Neuron (in vitro differentiated cells): Measurements from ENCODE around the gene MUC6.

Experiments
- H2AFZ ChIP-seq: one replicate; pipeline ENCODE4 v1.6.1; 2013; ENCODE audit warnings: low read depth, mild to moderate bottlenecking, inconsistent platforms, low read length, moderate library complexity
- H3K27me3 ChIP-seq: one replicate; pipeline ENCODE4 v1.6.1; 2013; ENCODE audit warnings: low read length; ENCODE audit not compliant: insufficient read depth
- H3K36me3 ChIP-seq: one replicate; pipeline ENCODE4 v1.6.1; 2013; ENCODE audit warnings: low read length; ENCODE audit not compliant: insufficient read depth
- H3K4me1 ChIP-seq: one replicate; pipeline ENCODE4 v1.6.1; 2013; ENCODE audit warnings: low read length; ENCODE audit not compliant: insufficient read depth
- H3K4me3 ChIP-seq: 2 replicates; pipeline ENCODE4 v1.5.1; 2013; ENCODE audit warnings: mild to moderate bottlenecking, low read length, moderate library complexity
- H3K9me3 ChIP-seq: one replicate; pipeline ENCODE4 v1.6.1; 2013; ENCODE audit warnings: low read length

MUC6 gene

DNA sequence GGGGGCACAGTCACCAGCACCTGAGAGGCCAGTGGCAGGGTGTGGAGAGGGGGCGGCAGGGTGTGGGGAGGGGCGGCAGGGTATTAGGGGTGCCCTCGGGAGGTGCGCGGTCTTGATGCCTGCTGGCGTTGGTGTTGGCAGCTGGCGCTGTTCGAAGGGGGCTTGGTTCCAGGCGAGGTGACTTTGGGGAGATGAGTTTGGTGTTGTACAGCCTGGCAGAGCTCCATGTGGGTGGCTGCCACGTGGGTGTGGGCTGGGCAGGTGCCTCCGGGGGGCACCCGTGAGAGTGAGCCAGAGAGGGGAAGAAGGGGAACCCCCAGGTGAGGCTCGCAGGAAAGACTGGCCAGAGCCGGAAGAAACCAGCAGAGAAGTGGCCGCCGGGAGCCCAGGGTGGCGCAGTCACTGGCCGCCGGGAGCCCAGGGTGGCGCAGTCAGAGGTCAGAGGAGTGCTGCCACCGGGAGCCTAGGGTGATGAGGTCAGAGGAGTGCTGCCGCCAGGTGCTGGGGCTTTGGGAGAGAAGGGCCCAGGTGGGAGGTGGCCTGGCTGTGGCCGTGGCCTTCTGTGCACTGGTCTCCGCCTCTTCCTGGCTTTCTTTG is 44.7 kb downstream of the MUC6 start:
- Histone ChIP-seq H3K9me3 (no peaks in the 10 kb centered on the region), H3K4me1 (peaks cover 8% of the 10 kb centered on the region), H3K4me3 (no peak overlapping the region), H3K27me3 (no peaks in the 10 kb centered on the region), H2AFZ (no peak overlapping the region), H3K36me3 (peaks cover 69% of the 10 kb centered on the region)

DNA sequence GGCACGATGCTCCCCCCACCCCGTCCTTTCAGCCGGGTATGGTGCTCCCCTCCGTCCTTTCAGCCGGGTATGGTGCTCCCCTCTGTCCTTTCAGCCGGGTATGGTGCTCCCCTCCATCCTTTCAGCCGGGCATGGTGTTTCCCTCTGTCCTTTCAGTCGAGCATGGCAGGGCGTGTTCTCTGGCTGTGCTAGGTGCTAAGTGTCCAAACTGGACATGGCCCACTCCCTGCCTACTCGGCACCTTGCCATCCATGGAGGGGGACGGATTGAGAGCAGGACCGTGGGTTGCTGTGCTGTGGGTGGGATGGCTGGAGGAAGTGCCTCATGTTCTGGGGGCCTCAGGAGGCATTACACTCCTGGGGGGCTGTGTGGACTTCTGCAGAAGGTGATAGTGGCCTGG is 45.5 kb downstream of the MUC6 start:
- H3K4me1 ChIP-seq = peaks cover 5% of the 10 kb centered on the region
- H3K4me3 ChIP-seq = no peak overlapping the region
- H3K27me3 ChIP-seq = no peaks in the 10 kb centered on the region
- no peaks in the 10 kb centered on the region for H3K9me3 ChIP-seq
- peaks cover 73% of the 10 kb centered on the region for H3K36me3 ChIP-seq
- no peak overlapping the region for H2AFZ ChIP-seq

DNA sequence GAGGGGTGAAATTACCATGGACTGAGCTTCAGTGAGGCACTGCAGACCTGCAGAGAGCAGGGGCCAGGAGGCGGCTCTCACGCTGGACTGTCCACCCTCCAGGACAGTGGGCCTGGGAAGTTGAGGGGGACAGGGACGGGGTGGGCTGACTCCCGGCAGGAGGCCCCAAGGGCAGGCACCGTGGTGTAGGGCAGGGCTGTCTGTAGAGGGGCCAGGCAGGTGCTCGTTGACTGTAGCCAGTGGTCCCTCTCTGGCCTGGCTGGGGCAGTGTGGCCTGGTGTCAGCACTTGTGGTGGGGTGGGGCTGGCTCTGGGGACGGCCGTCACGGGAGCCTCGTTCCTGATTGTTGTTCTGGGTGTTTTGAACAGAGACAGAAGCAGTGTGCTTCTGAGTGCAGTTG is 46.4 kb downstream of the MUC6 start:
- Histone ChIP-seq H3K36me3 (peaks cover 82% of the 10 kb centered on the region), H3K4me1 (no peaks in the 10 kb centered on the region), H3K9me3 (no peaks in the 10 kb centered on the region), H2AFZ (no peak overlapping the region), H3K27me3 (no peaks in the 10 kb centered on the region), H3K4me3 (no peak overlapping the region)

DNA sequence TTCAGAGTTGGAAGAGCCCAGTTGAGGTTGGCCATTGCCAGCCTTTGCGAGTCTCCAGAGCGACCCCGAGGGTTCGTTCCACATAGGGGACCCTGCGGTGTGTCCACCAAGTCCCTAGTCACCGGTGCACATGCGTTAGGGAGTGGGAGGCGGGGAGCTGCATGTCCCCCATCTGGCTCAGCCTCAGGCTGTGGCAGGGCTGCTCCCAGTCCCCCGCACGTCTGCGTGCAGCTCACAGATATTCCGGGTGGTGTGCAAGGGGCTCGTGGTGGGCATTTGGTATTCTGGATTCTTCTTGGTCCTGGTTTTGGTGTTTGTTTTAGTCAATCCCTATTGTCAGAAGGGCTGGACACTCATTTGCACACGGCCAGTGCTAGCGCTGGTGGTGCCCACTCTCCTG is 48.8 kb downstream of the MUC6 start:
- no peak overlapping the region for H2AFZ ChIP-seq
- peaks cover 77% of the 10 kb centered on the region for H3K36me3 ChIP-seq
- no peaks in the 10 kb centered on the region for H3K27me3 ChIP-seq
- no peaks in the 10 kb centered on the region for H3K9me3 ChIP-seq
- H3K4me3 ChIP-seq = no peak overlapping the region
- H3K4me1 ChIP-seq = no peaks in the 10 kb centered on the region

GRCh38 chr11:986952-987305 is 49.6 kb downstream of the MUC6 start:
- H2AFZ ChIP-seq = no peak overlapping the region
- peaks cover 70% of the 10 kb centered on the region for H3K36me3 ChIP-seq
- H3K9me3 ChIP-seq = no peaks in the 10 kb centered on the region
- H3K4me3 ChIP-seq = no peak overlapping the region
- H3K27me3 ChIP-seq = no peaks in the 10 kb centered on the region
- no peaks in the 10 kb centered on the region for H3K4me1 ChIP-seq

GRCh38 chr11:986270-986951 is 50.1 kb downstream of the MUC6 start:
- no peak overlapping the region for H3K4me3 ChIP-seq
- H3K4me1 ChIP-seq = no peaks in the 10 kb centered on the region
- H3K27me3 ChIP-seq = no peaks in the 10 kb centered on the region
- H3K36me3 ChIP-seq = peaks cover 73% of the 10 kb centered on the region
- H2AFZ ChIP-seq = no peak overlapping the region
- no peaks in the 10 kb centered on the region for H3K9me3 ChIP-seq

GRCh38 chr11:985848-986247 is 50.7 kb downstream of the MUC6 start:
- peaks cover 73% of the 10 kb centered on the region for H3K36me3 ChIP-seq
- no peaks in the 10 kb centered on the region for H3K4me1 ChIP-seq
- no peak overlapping the region for H3K4me3 ChIP-seq
- no peaks in the 10 kb centered on the region for H3K27me3 ChIP-seq
- H2AFZ ChIP-seq = no peak overlapping the region
- H3K9me3 ChIP-seq = no peaks in the 10 kb centered on the region

- Histone ChIP-seq H3K36me3 (peaks cover 72% of the 10 kb centered on the region), H3K4me3 (no peak overlapping the region), H3K4me1 (no peaks in the 10 kb centered on the region)
Measured at GRCh38 chr11:985406-985805, 51.1 kb downstream of the MUC6 start.

DNA sequence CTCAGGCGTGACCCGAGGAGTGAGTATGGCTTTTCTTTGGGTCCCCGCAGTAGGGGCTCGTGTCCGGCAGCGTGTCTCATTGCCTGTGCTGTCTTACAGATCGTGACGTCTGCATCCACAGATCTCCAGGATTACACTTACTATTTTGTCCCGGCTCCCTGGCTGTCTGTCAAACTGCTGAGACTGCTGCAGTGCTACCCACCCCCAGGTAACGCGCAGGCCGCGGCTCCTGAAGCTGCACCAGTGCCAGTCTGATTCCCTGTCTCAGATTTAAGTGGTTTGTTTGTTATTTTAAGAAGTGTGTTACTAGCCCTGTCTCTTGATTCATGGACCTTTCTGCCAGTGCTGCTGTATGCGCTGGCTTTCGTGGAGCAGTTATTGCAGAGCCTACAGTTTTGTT is 52.0 kb downstream of the MUC6 start:
- no peaks in the 10 kb centered on the region for H3K9me3 ChIP-seq
- H3K4me1 ChIP-seq = no peaks in the 10 kb centered on the region
- peaks cover 64% of the 10 kb centered on the region for H3K36me3 ChIP-seq
- no peak overlapping the region for H3K4me3 ChIP-seq
- no peaks in the 10 kb centered on the region for H3K27me3 ChIP-seq
- no peak overlapping the region for H2AFZ ChIP-seq

More at GRCh38 chr11:985406-985805, 51.1 kb downstream of the MUC6 start:
- H3K9me3 ChIP-seq = no peaks in the 10 kb centered on the region
- no peaks in the 10 kb centered on the region for H3K27me3 ChIP-seq
- H2AFZ ChIP-seq = no peak overlapping the region

GRCh38 chr11:981764-982163 is 54.8 kb downstream of the MUC6 start:
- no peak overlapping the region for H2AFZ ChIP-seq

DNA sequence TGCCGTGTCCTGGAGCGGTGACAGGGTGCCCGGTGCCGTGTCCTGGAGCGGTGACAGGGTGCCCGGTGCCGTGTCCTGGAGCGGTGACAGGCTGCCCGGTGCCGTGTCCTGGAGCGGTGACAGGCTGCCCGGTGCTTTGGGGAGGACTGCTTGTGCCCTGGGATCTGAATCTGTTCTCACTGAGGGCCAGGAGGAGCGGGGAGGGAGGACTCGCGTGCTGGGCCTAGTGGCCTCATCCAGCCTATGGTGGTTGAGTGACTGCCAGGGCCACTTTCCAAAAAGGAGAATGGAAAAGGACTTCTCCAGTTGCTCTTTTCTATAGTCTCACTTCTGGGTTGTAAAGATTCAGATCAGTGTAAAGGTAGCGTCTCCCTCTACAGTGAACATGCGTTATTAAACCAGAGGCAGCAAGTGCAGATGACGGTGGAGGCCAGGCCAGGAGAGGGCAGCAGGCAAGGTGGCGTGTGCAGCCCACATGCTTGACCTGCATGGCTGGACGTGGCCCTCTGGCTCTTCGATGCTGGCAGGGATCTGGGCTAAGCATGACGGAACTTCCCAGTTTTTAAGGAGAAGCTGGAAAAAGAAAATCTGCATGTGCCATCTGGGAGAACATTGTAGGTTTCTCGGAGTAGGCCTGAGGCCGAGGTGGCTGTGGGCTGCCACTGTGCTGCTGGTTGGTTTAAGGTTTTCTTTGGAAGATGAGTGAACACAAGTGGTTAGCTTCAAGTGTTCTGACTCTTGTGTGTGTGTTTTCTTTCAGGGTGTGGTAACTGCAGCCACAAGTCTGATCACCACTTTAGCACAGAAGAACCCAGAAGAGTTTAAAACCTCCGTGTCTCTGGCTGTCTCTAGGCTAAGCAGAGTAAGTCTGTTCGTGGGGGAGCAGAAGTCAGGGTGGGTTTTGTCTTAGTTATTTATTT is 55.8 kb downstream of the MUC6 start:
- Histone ChIP-seq H3K4me1 (no peaks in the 10 kb centered on the region), H3K27me3 (no peaks in the 10 kb centered on the region), H3K36me3 (peaks cover 61% of the 10 kb centered on the region), H2AFZ (no peak overlapping the region), H3K4me3 (no peak overlapping the region), H3K9me3 (no peaks in the 10 kb centered on the region)

More at GRCh38 chr11:981764-982163, 54.8 kb downstream of the MUC6 start:
- H3K9me3 ChIP-seq = no peaks in the 10 kb centered on the region
- H3K4me1 ChIP-seq = no peaks in the 10 kb centered on the region
- peaks cover 67% of the 10 kb centered on the region for H3K36me3 ChIP-seq
- H3K4me3 ChIP-seq = no peak overlapping the region
- H3K27me3 ChIP-seq = no peaks in the 10 kb centered on the region

DNA sequence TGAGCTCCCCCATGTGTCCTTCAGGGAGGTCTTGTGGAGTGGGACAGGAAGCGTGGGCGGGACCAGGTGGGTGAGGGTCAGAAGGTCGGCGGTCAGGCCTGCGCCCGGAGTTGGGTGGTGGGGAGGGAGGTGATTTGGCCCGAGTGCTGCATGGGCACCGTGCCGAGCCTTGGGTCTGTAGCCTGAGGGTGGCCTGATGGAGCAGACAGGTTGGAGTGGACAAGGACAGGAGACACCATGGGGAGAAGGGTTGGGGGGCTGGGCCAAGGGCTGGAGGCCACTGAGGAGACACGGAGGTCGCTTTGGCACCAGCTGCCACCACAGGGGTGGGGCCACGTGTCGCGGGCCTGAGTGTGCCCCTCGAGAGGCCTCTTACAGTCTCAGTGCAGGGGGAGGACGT is 57.7 kb downstream of the MUC6 start:
- H3K4me3 ChIP-seq = no peak overlapping the region
- H3K27me3 ChIP-seq = no peaks in the 10 kb centered on the region
- H3K36me3 ChIP-seq = peaks cover 51% of the 10 kb centered on the region
- H2AFZ ChIP-seq = no peak overlapping the region
- no peaks in the 10 kb centered on the region for H3K9me3 ChIP-seq
- H3K4me1 ChIP-seq = no peaks in the 10 kb centered on the region
